Measurements from ENCODE around the gene ORMDL2. TPM values are rescaled to one million over a fixed set of nuclear protein-coding genes. Genes with fewer than 3 reads are reported as not detected.

The ORMDL2 gene
- total and polyA plus RNA-seq, 12 donors: 11.7 to 97.7 (median 45.1) TPM

DNA sequence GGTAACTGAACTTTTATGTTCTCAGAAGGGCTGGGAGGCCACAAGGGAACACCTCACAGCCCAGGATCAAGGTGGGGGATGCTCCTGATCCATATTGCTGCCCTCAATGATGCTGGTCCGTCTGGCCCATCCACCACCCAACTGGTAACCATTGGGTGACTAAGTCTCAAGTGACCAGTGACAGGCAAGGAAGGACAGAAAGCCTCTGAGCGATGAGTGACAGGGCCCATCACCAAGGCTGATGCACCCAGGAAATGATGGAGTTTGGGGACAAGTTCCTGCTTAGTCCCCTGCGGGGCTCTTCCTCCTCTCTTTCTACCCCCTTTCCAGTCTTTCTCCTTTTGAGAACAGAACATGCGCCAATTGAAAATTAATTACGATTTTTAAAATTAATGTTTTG lies 27.5 kb downstream of the ORMDL2 start:
- no peaks in the 10 kb centered on the region for H3K27me3 ChIP-seq

DNA sequence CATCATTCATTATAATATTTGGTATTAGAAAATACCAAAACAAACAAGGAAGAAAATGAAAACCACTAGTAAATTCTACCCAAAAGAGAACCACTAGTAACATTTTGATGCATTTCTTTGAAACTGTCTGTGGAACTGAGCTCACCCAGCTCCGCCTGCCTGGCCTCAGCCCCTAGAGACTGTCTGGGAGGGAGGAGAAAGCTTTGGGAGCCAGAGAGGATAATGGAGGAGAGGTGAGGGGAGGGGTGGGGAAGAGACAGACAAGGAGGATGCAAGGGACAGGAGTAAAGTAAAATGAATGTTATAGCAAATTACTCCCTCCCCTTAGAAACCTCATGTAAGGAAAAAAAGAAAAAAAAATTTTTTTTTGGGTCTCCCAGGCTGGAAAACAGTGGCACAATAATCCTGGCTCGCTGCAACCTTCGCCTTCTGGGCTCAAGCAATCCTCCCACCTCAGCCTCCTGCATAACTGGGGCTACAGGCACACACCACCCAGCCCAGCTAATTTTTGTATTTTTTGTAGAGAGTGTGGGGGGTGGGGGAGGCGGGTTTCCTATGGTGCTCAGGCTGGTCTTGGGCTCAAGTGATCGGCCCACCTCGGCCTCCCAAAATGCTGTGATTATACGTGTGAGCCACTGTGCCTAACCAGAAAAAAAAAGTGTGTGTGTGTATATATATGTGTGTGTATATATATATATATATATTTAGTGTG lies 28.1 kb downstream of the ORMDL2 start:
- Histone ChIP-seq H3K4me3 (no peak overlapping the region), H3K9me3 (replicated peaks in 1 of 3) (no peaks in the 10 kb centered on the region), H3K36me3 (replicated peaks in 1 of 2) (no peaks in the 10 kb centered on the region), H3K27ac (peak overlapping the region in 1 of 5 donors; percentile 21), H3K27me3 (no peaks in the 10 kb centered on the region), H3K4me1 (replicated peaks in 1 of 2) (peaks cover 0 to 20% of the 10 kb centered on the region in 2 donors)
- intact Hi-C loops (cut with DNase I): no loop called here
- no peak for DNase-seq
- TF ChIP-seq, protein P1, sequence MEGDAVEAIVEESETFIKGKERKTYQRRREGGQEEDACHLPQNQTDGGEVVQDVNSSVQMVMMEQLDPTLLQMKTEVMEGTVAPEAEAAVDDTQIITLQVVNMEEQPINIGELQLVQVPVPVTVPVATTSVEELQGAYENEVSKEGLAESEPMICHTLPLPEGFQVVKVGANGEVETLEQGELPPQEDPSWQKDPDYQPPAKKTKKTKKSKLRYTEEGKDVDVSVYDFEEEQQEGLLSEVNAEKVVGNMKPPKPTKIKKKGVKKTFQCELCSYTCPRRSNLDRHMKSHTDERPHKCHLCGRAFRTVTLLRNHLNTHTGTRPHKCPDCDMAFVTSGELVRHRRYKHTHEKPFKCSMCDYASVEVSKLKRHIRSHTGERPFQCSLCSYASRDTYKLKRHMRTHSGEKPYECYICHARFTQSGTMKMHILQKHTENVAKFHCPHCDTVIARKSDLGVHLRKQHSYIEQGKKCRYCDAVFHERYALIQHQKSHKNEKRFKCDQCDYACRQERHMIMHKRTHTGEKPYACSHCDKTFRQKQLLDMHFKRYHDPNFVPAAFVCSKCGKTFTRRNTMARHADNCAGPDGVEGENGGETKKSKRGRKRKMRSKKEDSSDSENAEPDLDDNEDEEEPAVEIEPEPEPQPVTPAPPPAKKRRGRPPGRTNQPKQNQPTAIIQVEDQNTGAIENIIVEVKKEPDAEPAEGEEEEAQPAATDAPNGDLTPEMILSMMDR (IDR thresholded peaks at IDR 0.05): no peak
- TF ChIP-seq POLR2A (IDR thresholded peaks at IDR 0.05): no peak
- 77 to 86% (median 82%) methylated on average over 7 of the region's 7 CpGs for WGBS, 4 donors

More for the DNA sequence above, 27.5 kb downstream of the ORMDL2 start:
- H3K27ac ChIP-seq: peak overlapping the region in 1 of 5 donors; percentile 1
- no peak overlapping the region for H3K4me3 ChIP-seq
- H3K9me3 ChIP-seq (replicated peaks in 1 of 3): no peaks in the 10 kb centered on the region
- intact Hi-C loops (cut with DNase I): no loop called here
- WGBS, 4 donors: 74 to 85% (median 76%) methylated on average over 5 of the region's 5 CpGs
- H3K36me3 ChIP-seq (replicated peaks in 1 of 2): no peaks in the 10 kb centered on the region
- TF ChIP-seq, protein P1 (IDR thresholded peaks at IDR 0.05): no peak
- TF ChIP-seq POLR2A (IDR thresholded peaks at IDR 0.05): no peak
- DNase-seq: no peak
- H3K4me1 ChIP-seq (replicated peaks in 1 of 2): peaks cover 0 to 16% of the 10 kb centered on the region in 2 donors

DNA sequence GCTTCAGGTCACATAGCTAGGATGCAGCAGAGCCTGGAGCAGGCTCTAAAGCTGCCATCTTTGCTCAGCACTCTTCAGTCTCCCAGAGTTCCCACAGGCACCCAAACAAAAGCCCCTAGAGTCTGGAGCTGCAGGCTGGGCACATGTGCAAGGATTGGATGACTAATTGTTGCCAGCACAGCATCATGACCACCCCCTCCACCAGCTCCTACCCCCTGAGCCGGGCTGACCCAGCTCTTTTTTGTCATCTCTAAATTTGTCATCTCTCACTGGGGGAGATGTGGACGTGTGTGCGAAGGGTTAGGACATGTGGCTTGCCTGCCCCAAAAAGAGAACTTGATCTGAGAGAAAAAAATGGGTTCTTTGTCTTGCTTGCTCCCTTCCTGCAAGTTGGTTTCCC lies 29.2 kb downstream of the ORMDL2 start:
- peak overlapping the region; percentile 59 to 96 (median 88) for H3K27ac ChIP-seq
- TF ChIP-seq, protein P1 (IDR thresholded peaks at IDR 0.05): no peak
- no peak for TF ChIP-seq POLR2A (IDR thresholded peaks at IDR 0.05)
- no peak overlapping the region for H3K4me3 ChIP-seq
- no peaks in the 10 kb centered on the region for H3K27me3 ChIP-seq
- no peaks in the 10 kb centered on the region for H3K9me3 ChIP-seq (replicated peaks in 1 of 3)
- no peaks in the 10 kb centered on the region for H3K36me3 ChIP-seq (replicated peaks in 1 of 2)
- H3K4me1 ChIP-seq (replicated peaks in 1 of 2): peaks cover 0 to 21% of the 10 kb centered on the region in 2 donors
- 50 to 66% (median 55%) methylated on average over 3 of the region's 3 CpGs for WGBS, 4 donors
- DNase-seq: peak in 4 of 7 donors; percentile 32 to 57 (median 52)
- intact Hi-C loops (cut with DNase I): no loop called here

DNA sequence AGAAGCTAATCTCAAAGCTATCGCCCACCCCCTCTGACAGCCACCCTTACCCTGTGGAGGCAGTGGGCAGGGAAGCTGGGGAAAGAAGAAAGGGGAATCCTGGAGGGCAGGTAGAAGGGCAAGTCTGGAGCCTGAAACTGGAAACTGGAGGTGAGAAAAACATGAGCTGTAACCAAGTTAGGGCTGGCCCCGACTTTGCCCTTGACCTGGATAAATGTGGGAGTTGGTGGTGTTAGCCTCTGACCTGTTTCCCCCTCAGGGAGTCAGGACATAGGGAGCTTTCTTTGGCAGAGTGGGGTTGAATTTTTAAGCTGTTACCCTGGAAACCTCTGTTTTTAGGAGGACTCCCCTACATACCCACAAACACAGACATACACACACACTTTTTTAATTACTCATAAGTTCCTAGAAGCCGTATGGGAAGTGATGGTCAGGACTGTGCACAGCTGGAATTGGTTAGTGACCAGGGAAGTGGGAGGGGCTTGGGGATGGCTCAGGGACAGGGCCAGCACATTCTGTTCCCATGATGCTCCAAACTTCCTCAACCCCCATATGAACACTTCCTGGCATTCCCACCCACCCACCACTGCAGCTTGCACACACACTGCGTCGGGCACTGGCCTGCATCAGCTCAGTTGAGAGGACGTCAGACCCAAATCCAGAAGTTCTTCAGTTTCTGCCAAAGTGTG lies 29.9 kb downstream of the ORMDL2 start:
- peak overlapping the region; percentile 59 to 96 (median 88) for H3K27ac ChIP-seq
- peak in 1 of 2 donors; percentile 37 for TF ChIP-seq POLR2A (IDR thresholded peaks at IDR 0.05)
- TF ChIP-seq, protein P1 (IDR thresholded peaks at IDR 0.05): no peak
- intact Hi-C loops (cut with DNase I): no loop called here
- peaks cover 0 to 21% of the 10 kb centered on the region in 2 donors for H3K4me1 ChIP-seq (replicated peaks in 1 of 2)
- no peaks in the 10 kb centered on the region for H3K36me3 ChIP-seq (replicated peaks in 1 of 2)
- WGBS, 4 donors: 24 to 43% (median 34%) methylated on average over 6 of the region's 6 CpGs
- peak; percentile 71 to 94 (median 87) for DNase-seq
- no peaks in the 10 kb centered on the region for H3K27me3 ChIP-seq
- H3K9me3 ChIP-seq (replicated peaks in 1 of 3): no peaks in the 10 kb centered on the region
- no peak overlapping the region for H3K4me3 ChIP-seq
